H1 (cell line): ENCODE data around the gene GMEB2. TPM values are rescaled to one million over a fixed set of nuclear protein-coding genes. Genes with fewer than 3 reads are reported as not detected.

Source experiments
- EP300 ChIP-seq, 2 experiments: IDR thresholded peaks; 1 replicate in 1 of 2; 2 replicates in 1 of 2; pipeline ENCODE4 v1.6.1; 2011 to 2012; ENCODE audit warnings: low read depth in 2 of 2, low read length in 2 of 2, mild to moderate bottlenecking in 2 of 2, borderline replicate concordance in 1 of 2, inconsistent platforms in 1 of 2, moderate library complexity in 1 of 2
- GABPA ChIP-seq: IDR thresholded peaks from 2 replicates; pipeline ENCODE4 v1.6.1; 2011; ENCODE audit warnings: mild to moderate bottlenecking, low read length, moderate library complexity, borderline replicate concordance; ENCODE audit not compliant: insufficient read depth
- RNF2 ChIP-seq: fragments of 200-900, 300-1000 bp; sonication (generic); IDR thresholded peaks from 2 replicates; pipeline ENCODE4 v1.7.1; 2016; ENCODE audit warnings: borderline replicate concordance, low read depth, mild to moderate bottlenecking, antibody characterized with exemption, low read length; ENCODE audit not compliant: poor library complexity, severe bottlenecking; ENCODE audit errors: missing control alignments
- polyA plus RNA-seq, 7 experiments: library from polyadenylated mRNA; depleted of rRNA in 3 of 7; stranded (reverse) in 5 of 7; unstranded in 2 of 7; fragments of >200 nt in 5 of 7; fragments of 200-250 nt in 2 of 7; gene quantifications; 1 replicate in 5 of 7; 2 replicates in 1 of 7; 4 replicates in 1 of 7; pipeline versions ENCODE4 v1.2.1 to v1.2.3, GENCODE V29; 2011 to 2013; ENCODE audit warnings: missing spikeins in 2 of 7, mixed read lengths in 2 of 7
- total RNA-seq: library from RNA; stranded (reverse); fragmentation: NEBNext Ultra II Directional; extraction: Animal tissue kit (Norgen Biotek cat#: 25700); gene quantifications from 2 replicates; pipeline ENCODE4 v1.2.1, GENCODE V29; 2021

The GMEB2 gene
- total and polyA plus RNA-seq, 2 of the 8 experiments (the other 6 are each of a cell fraction or from before 2014, with no cell fraction given): 12.9 to 14.2 TPM

- TF ChIP-seq EP300 (IDR thresholded peaks at IDR 0.05; ENCODE audit: borderline replicate concordance in 1 of 2, low read depth in 2 of 2, low read length in 2 of 2): no peak
- no peak for TF ChIP-seq GABPA
- no peak for TF ChIP-seq RNF2
Measured at GRCh38 chr20:63642527-63643247, 15.8 kb upstream of the GMEB2 start (continued).
